BE2C (cell line): ENCODE results near the gene HBQ1.
"Not testable (repeated sequence)": the region's sequence is repeated elsewhere in the genome, so short reads cannot be mapped to it uniquely, and the experiment has no call there.

Source experiments
- DNase-seq: peaks from one replicate; pipeline ENCODE4 v3.0.0-alpha.2; 2020
- H3K27me3 ChIP-seq: fragments of 250-450 bp; sonication (Bioruptor Pico); 2 replicates; pipeline ENCODE4 v1.5.1; 2020; ENCODE audit warnings: mild to moderate bottlenecking
- H3K36me3 ChIP-seq: fragments of 250-450 bp; sonication (Bioruptor Pico); 2 replicates; pipeline ENCODE4 v1.5.1; 2020; ENCODE audit warnings: mild to moderate bottlenecking
- H3K4me1 ChIP-seq: fragments of 250-450 bp; sonication (Bioruptor Pico); 2 replicates; pipeline ENCODE4 v1.5.1; 2020
- H3K4me3 ChIP-seq: 2 replicates; pipeline ENCODE4 v1.5.1; 2011; ENCODE audit warnings: low read depth, low read length
- H3K9me3 ChIP-seq: fragments of 250-450 bp; sonication (Bioruptor Pico); 2 replicates; pipeline ENCODE4 v1.5.1; 2020
- TF ChIP-seq, protein P1 (sequence below): IDR thresholded peaks from 2 replicates; pipeline ENCODE4 v1.5.1; 2012; ENCODE audit warnings: mild to moderate bottlenecking, low read depth, low read length

Gene HBQ1

DNA sequence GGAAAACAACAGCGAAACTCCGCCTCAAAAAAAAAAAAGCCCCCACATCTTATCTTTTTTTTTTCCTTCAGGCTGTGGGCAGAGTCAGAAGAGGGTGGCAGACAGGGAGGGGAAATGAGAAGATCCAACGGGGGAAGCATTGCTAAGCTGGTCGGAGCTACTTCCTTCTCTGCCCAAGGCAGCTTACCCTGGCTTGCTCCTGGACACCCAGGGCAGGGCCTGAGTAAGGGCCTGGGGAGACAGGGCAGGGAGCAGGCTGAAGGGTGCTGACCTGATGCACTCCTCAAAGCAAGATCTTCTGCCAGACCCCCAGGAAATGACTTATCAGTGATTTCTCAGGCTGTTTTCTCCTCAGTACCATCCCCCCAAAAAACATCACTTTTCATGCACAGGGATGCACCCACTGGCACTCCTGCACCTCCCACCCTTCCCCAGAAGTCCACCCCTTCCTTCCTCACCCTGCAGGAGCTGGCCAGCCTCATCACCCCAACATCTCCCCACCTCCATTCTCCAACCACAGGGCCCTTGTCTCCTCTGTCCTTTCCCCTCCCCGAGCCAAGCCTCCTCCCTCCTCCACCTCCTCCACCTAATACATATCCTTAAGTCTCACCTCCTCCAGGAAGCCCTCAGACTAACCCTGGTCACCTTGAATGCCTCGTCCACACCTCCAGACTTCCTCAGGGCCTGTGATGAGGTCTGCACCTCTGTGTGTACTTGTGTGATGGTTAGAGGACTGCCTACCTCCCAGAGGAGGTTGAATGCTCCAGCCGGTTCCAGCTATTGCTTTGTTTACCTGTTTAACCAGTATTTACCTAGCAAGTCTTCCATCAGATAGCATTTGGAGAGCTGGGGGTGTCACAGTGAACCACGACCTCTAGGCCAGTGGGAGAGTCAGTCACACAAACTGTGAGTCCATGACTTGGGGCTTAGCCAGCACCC, 5.0 kb upstream of the HBQ1 start:
- TF ChIP-seq, protein P1, sequence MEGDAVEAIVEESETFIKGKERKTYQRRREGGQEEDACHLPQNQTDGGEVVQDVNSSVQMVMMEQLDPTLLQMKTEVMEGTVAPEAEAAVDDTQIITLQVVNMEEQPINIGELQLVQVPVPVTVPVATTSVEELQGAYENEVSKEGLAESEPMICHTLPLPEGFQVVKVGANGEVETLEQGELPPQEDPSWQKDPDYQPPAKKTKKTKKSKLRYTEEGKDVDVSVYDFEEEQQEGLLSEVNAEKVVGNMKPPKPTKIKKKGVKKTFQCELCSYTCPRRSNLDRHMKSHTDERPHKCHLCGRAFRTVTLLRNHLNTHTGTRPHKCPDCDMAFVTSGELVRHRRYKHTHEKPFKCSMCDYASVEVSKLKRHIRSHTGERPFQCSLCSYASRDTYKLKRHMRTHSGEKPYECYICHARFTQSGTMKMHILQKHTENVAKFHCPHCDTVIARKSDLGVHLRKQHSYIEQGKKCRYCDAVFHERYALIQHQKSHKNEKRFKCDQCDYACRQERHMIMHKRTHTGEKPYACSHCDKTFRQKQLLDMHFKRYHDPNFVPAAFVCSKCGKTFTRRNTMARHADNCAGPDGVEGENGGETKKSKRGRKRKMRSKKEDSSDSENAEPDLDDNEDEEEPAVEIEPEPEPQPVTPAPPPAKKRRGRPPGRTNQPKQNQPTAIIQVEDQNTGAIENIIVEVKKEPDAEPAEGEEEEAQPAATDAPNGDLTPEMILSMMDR: no peak
- peaks cover 70% of the 10 kb centered on the region for H3K27me3 ChIP-seq
- no peak overlapping the region for H3K4me3 ChIP-seq

DNA sequence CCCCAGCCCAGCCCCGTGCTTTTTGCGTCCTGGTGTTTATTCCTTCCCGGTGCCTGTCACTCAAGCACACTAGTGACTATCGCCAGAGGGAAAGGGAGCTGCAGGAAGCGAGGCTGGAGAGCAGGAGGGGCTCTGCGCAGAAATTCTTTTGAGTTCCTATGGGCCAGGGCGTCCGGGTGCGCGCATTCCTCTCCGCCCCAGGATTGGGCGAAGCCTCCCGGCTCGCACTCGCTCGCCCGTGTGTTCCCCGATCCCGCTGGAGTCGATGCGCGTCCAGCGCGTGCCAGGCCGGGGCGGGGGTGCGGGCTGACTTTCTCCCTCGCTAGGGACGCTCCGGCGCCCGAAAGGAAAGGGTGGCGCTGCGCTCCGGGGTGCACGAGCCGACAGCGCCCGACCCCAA, 4.3 kb upstream of the HBQ1 start:
- not testable (repeated sequence) for H3K4me1 ChIP-seq, H3K36me3 ChIP-seq, H3K9me3 ChIP-seq, DNase-seq, H3K4me3 ChIP-seq
- peaks cover 68% of the 10 kb centered on the region for H3K27me3 ChIP-seq

More for the DNA sequence above, 5.0 kb upstream of the HBQ1 start:
- no peaks in the 10 kb centered on the region for H3K9me3 ChIP-seq
- H3K36me3 ChIP-seq: no peaks in the 10 kb centered on the region
- H3K4me1 ChIP-seq: no peaks in the 10 kb centered on the region; the same call in none of the 2 replicates
- DNase-seq: no peak

DNA sequence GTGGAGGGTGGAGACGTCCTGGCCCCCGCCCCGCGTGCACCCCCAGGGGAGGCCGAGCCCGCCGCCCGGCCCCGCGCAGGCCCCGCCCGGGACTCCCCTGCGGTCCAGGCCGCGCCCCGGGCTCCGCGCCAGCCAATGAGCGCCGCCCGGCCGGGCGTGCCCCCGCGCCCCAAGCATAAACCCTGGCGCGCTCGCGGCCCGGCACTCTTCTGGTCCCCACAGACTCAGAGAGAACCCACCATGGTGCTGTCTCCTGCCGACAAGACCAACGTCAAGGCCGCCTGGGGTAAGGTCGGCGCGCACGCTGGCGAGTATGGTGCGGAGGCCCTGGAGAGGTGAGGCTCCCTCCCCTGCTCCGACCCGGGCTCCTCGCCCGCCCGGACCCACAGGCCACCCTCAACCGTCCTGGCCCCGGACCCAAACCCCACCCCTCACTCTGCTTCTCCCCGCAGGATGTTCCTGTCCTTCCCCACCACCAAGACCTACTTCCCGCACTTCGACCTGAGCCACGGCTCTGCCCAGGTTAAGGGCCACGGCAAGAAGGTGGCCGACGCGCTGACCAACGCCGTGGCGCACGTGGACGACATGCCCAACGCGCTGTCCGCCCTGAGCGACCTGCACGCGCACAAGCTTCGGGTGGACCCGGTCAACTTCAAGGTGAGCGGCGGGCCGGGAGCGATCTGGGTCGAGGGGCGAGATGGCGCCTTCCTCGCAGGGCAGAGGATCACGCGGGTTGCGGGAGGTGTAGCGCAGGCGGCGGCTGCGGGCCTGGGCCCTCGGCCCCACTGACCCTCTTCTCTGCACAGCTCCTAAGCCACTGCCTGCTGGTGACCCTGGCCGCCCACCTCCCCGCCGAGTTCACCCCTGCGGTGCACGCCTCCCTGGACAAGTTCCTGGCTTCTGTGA, 3.5 kb upstream of the HBQ1 start, which contains the start of gene HBA1:
HBA1 (plus strand) TSS at position 204 of the 906 bp plus-strand sequence; CDS start at position 241, 37 bp downstream.
- H3K4me1 ChIP-seq, H3K4me3 ChIP-seq, H3K9me3 ChIP-seq, H3K36me3 ChIP-seq, DNase-seq: not testable (repeated sequence)
- peaks cover 64% of the 10 kb centered on the region for H3K27me3 ChIP-seq

- no peaks in the 10 kb centered on the region for H3K9me3 ChIP-seq
- peaks cover 7% of the 10 kb centered on the region for H3K4me1 ChIP-seq
- TF ChIP-seq, protein P1: no peak
- no peak for DNase-seq
- H3K27me3 ChIP-seq: peaks cover 62% of the 10 kb centered on the region
- H3K36me3 ChIP-seq: no peaks in the 10 kb centered on the region
- H3K4me3 ChIP-seq: no peak overlapping the region
Measured at GRCh38 chr16:177394-177822, 2.9 kb upstream of the HBQ1 start.

DNA sequence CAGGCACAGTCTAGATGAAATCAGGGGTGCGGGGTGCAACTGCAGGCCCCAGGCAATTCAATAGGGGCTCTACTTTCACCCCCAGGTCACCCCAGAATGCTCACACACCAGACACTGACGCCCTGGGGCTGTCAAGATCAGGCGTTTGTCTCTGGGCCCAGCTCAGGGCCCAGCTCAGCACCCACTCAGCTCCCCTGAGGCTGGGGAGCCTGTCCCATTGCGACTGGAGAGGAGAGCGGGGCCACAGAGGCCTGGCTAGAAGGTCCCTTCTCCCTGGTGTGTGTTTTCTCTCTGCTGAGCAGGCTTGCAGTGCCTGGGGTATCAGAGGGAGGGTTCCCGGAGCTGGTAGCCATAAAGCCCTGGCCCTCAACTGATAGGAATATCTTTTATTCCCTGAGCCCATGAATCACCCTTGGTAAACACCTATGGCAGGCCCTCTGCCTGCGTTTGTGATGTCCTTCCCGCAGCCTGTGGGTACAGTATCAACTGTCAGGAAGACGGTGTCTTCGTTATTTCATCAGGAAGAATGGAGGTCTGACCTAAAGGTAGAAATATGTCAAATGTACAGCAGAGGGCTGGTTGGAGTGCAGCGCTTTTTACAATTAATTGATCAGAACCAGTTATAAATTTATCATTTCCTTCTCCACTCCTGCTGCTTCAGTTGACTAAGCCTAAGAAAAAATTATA, 2.1 kb upstream of the HBQ1 start:
- peaks cover 7% of the 10 kb centered on the region for H3K4me1 ChIP-seq
- H3K9me3 ChIP-seq: no peaks in the 10 kb centered on the region
- DNase-seq: no peak
- TF ChIP-seq, protein P1: no peak
- H3K36me3 ChIP-seq: no peaks in the 10 kb centered on the region
- peaks cover 61% of the 10 kb centered on the region for H3K27me3 ChIP-seq
- no peak overlapping the region for H3K4me3 ChIP-seq

- Histone ChIP-seq H3K9me3 (no peaks in the 10 kb centered on the region), H3K36me3 (no peaks in the 10 kb centered on the region), H3K27me3 (peaks cover 56% of the 10 kb centered on the region), H3K4me1 (peaks cover 7% of the 10 kb centered on the region), H3K4me3 (no peak overlapping the region)
- DNase-seq: no peak
- TF ChIP-seq, protein P1: no peak
Measured at GRCh38 chr16:178668-179015, 1.6 kb upstream of the HBQ1 start.
